WTC11 (cell line): ENCODE measurements around the gene ZNF367. TPM values are rescaled to one million over a fixed set of nuclear protein-coding genes. Genes with fewer than 3 reads are reported as not detected.

Experiments used
- ATAC-seq: fragments of 200-7000 bp; cut with Tn5 transposase; 2 replicates; pipeline ENCODE4 v1.10.0; 2021; ENCODE audit warnings: mild to moderate bottlenecking, moderate library complexity
- CTCF ChIA-PET: fragments of 300-600 bp; sonication (Branson Sonifier 250); formaldehyde crosslinking; loops from one replicate; lab custom pipeline; 2021; ENCODE audit warnings: antibody characterized with exemption; lab: Charles Lee
- POLR2A ChIA-PET: fragments of 350-600 bp; sonication (Branson Sonifier 250); formaldehyde crosslinking; loops from one replicate; lab custom pipeline; 2021; ENCODE audit warnings: antibody characterized with exemption; lab: Charles Lee
- DNase-seq: peaks from one replicate; pipeline ENCODE4 v3.0.0; 2021; ENCODE audit warnings: low spot score
- H3K27ac Mint-ChIP-seq: 2 replicates; pipeline ENCODE4 v1.8.0; 2021; ENCODE audit warnings: mixed read lengths
- H3K27me3 Mint-ChIP-seq: 2 replicates; pipeline ENCODE4 v1.8.0; 2021; ENCODE audit warnings: low read depth, mild to moderate bottlenecking, moderate library complexity, mixed read lengths
- H3K36me3 Mint-ChIP-seq: 2 replicates; pipeline ENCODE4 v1.8.0; 2021; ENCODE audit warnings: mixed read lengths
- H3K4me1 Mint-ChIP-seq: 2 replicates; pipeline ENCODE4 v1.8.0; 2022; ENCODE audit warnings: mixed read lengths
- H3K4me3 Mint-ChIP-seq: 2 replicates; pipeline ENCODE4 v1.8.0; 2021; ENCODE audit warnings: mild to moderate bottlenecking, moderate library complexity, mixed read lengths
- H3K9me3 Mint-ChIP-seq: 2 replicates; pipeline ENCODE4 v1.8.0; 2021; ENCODE audit warnings: mixed read lengths
- CREB1 ChIP-seq: sonication (generic); formaldehyde crosslinking; IDR thresholded peaks from 2 replicates; pipeline ENCODE4 v1.8.0; 2023; ENCODE audit warnings: mild to moderate bottlenecking, missing genetic modification reagents
- EMX1 ChIP-seq: fragments of 250-450 bp; sonication (Bioruptor Pico); IDR thresholded peaks from 2 replicates; pipeline ENCODE4 v1.8.0; 2021; ENCODE audit warnings: mild to moderate bottlenecking
- ETV6 ChIP-seq: sonication (generic); formaldehyde crosslinking; IDR thresholded peaks from 2 replicates; pipeline ENCODE4 v1.8.1; 2022; ENCODE audit warnings: mild to moderate bottlenecking, missing genetic modification reagents
- FOXP1 ChIP-seq: sonication (generic); formaldehyde crosslinking; IDR thresholded peaks from 2 replicates; pipeline ENCODE4 v1.8.0; 2022; ENCODE audit warnings: missing genetic modification reagents, mild to moderate bottlenecking, moderate library complexity, borderline replicate concordance
- GABPB1 ChIP-seq: sonication (generic); formaldehyde crosslinking; IDR thresholded peaks from 2 replicates; pipeline ENCODE4 v1.8.1; 2023; ENCODE audit warnings: mild to moderate bottlenecking, missing genetic modification reagents
- GRHL2 ChIP-seq: fragments of 250-450 bp; sonication (Bioruptor Pico); IDR thresholded peaks from 2 replicates; pipeline ENCODE4 v1.8.0; 2022; ENCODE audit warnings: mild to moderate bottlenecking, moderate library complexity; ENCODE audit not compliant: insufficient replicate concordance, severe bottlenecking
- JAZF1 ChIP-seq: fragments of 250-450 bp; sonication (Bioruptor Pico); IDR thresholded peaks from 2 replicates; pipeline ENCODE4 v1.9.0; 2021; ENCODE audit warnings: moderate library complexity, mild to moderate bottlenecking, inconsistent platforms
- NFATC4 ChIP-seq: fragments of 250-450 bp; sonication (Bioruptor Pico); IDR thresholded peaks from 2 replicates; pipeline ENCODE4 v1.9.0; 2021; ENCODE audit warnings: mild to moderate bottlenecking
- NR2C2 ChIP-seq: sonication (generic); formaldehyde crosslinking; IDR thresholded peaks from 2 replicates; pipeline ENCODE4 v1.8.0; 2022; ENCODE audit warnings: mild to moderate bottlenecking, missing genetic modification reagents
- PRRX2 ChIP-seq: fragments of 250-450 bp; sonication (Bioruptor Pico); IDR thresholded peaks from 2 replicates; pipeline ENCODE4 v1.8.0; 2021; ENCODE audit warnings: mild to moderate bottlenecking
- RORB ChIP-seq: fragments of 250-450 bp; sonication (Bioruptor Pico); IDR thresholded peaks from 2 replicates; pipeline ENCODE4 v1.9.0; 2021; ENCODE audit warnings: mild to moderate bottlenecking
- SOX15 ChIP-seq: fragments of 250-450 bp; sonication (Bioruptor Pico); IDR thresholded peaks from 2 replicates; pipeline ENCODE4 v1.9.0; 2021; ENCODE audit warnings: mild to moderate bottlenecking
- SP1 ChIP-seq: sonication (generic); formaldehyde crosslinking; conservative IDR thresholded peaks from 2 replicates; pipeline ENCODE4 v1.8.1; 2022; ENCODE audit warnings: missing genetic modification reagents
- TCF7 ChIP-seq: sonication (generic); formaldehyde crosslinking; IDR thresholded peaks from 2 replicates; pipeline ENCODE4 v1.8.0; 2022; ENCODE audit warnings: mild to moderate bottlenecking, low read depth, missing genetic modification reagents, moderate library complexity
- ZNF138 ChIP-seq: sonication (generic); formaldehyde crosslinking; conservative IDR thresholded peaks from 2 replicates; pipeline ENCODE4 v1.8.1; 2022; ENCODE audit warnings: mild to moderate bottlenecking, moderate library complexity, missing genetic modification reagents
- ZNF219 ChIP-seq: sonication (generic); formaldehyde crosslinking; IDR thresholded peaks from 2 replicates; pipeline ENCODE4 v1.8.0; 2023; ENCODE audit warnings: missing genetic modification reagents, mild to moderate bottlenecking, borderline replicate concordance
- ZNF232 ChIP-seq: sonication (generic); formaldehyde crosslinking; IDR thresholded peaks from 2 replicates; pipeline ENCODE4 v1.8.0; 2022; ENCODE audit warnings: mild to moderate bottlenecking, missing genetic modification reagents
- ZNF317 ChIP-seq: sonication (generic); formaldehyde crosslinking; IDR thresholded peaks from 2 replicates; pipeline ENCODE4 v1.8.1; 2023; ENCODE audit warnings: low read depth, mild to moderate bottlenecking, moderate library complexity, missing genetic modification reagents, borderline replicate concordance
- ZNF416 ChIP-seq: fragments of 250-450 bp; sonication (Bioruptor Pico); IDR thresholded peaks from 2 replicates; pipeline ENCODE4 v1.9.0; 2021; ENCODE audit warnings: mild to moderate bottlenecking, inconsistent platforms
- total RNA-seq: library from RNA; stranded (reverse); gene quantifications from 3 replicates; pipeline ENCODE4 v1.2.3, GENCODE V29; 2021
- TF ChIP-seq, protein P1 (sequence below): sonication (generic); formaldehyde crosslinking; IDR thresholded peaks from 2 replicates; pipeline ENCODE4 v1.8.1; 2022; ENCODE audit warnings: low read depth, mild to moderate bottlenecking, moderate library complexity, missing genetic modification reagents, borderline replicate concordance
- TF ChIP-seq, protein P2 (sequence below): sonication (generic); formaldehyde crosslinking; conservative IDR thresholded peaks from 2 replicates; pipeline ENCODE4 v1.8.1; 2022; ENCODE audit warnings: mild to moderate bottlenecking, missing genetic modification reagents
- TF ChIP-seq, protein P3 (sequence below): sonication (generic); formaldehyde crosslinking; IDR thresholded peaks from 2 replicates; pipeline ENCODE4 v1.8.0; 2022; ENCODE audit warnings: mild to moderate bottlenecking, missing genetic modification reagents
- TF ChIP-seq, protein P4 (sequence below): fragments of 200-600 bp; IDR thresholded peaks from 2 replicates; pipeline ENCODE4 v1.8.0; 2022; ENCODE audit warnings: antibody characterized with exemption
- TF ChIP-seq, protein P5 (sequence below): sonication (generic); formaldehyde crosslinking; IDR thresholded peaks from 2 replicates; pipeline ENCODE4 v1.8.1; 2023; ENCODE audit warnings: mild to moderate bottlenecking, missing genetic modification reagents
- TF ChIP-seq, protein P6 (sequence below): sonication (generic); formaldehyde crosslinking; IDR thresholded peaks from 2 replicates; pipeline ENCODE4 v1.8.1; 2022; ENCODE audit warnings: mild to moderate bottlenecking, moderate library complexity, missing genetic modification reagents
- TF ChIP-seq, protein P7 (sequence below): sonication (generic); formaldehyde crosslinking; IDR thresholded peaks from 2 replicates; pipeline ENCODE4 v1.8.1; 2023; ENCODE audit warnings: mild to moderate bottlenecking, missing genetic modification reagents, moderate library complexity

The ZNF367 gene
- total RNA-seq, 1 experiment from 2014 or later: 7.4 TPM

DNA sequence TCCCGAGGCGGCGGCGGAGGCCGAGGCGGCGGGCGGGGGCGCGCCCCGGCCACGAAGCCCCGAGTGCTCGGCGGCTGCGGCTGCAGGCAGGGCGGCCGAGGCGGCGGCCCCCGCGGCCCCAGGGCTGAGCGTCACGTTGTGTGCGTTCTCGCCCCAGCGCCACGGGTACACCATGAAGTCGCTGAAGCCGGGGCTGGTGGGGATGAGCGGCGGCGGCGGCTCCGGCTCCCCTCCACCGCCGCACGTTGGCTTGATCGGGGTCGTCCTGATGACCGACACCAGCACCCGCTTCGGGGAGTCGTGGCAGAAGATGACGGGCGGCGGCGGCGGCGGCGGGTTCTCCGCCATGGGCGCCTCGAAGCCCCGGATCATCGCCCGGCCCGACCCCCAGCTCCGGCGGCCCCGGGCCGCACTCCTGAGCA lies 498 bp downstream of the ZNF367 start:
- peaks cover 6% of the 10 kb centered on the region for H3K36me3 Mint-ChIP-seq
- no peak overlapping the region for H3K27ac Mint-ChIP-seq
- TF ChIP-seq, protein P1, sequence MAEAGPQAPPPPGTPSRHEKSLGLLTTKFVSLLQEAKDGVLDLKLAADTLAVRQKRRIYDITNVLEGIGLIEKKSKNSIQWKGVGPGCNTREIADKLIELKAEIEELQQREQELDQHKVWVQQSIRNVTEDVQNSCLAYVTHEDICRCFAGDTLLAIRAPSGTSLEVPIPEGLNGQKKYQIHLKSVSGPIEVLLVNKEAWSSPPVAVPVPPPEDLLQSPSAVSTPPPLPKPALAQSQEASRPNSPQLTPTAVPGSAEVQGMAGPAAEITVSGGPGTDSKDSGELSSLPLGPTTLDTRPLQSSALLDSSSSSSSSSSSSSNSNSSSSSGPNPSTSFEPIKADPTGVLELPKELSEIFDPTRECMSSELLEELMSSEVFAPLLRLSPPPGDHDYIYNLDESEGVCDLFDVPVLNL (CRISPR knock-in tag): 0 out of 2 replicates have a peak, but pooled peaks have one; percentile 11
- TF ChIP-seq TCF7: no peak
- no peak for TF ChIP-seq EMX1
- DNase-seq: no peak
- CTCF ChIA-PET: no interaction called here
- no peaks in the 10 kb centered on the region for H3K9me3 Mint-ChIP-seq
- ATAC-seq: no peak
- no peaks in the 10 kb centered on the region; the same call in 1 of the 2 replicates for H3K27me3 Mint-ChIP-seq
- peak overlapping the region; percentile 80 for H3K4me3 Mint-ChIP-seq
- POLR2A ChIA-PET: no interaction called here
- peaks cover 43% of the 10 kb centered on the region for H3K4me1 Mint-ChIP-seq

DNA sequence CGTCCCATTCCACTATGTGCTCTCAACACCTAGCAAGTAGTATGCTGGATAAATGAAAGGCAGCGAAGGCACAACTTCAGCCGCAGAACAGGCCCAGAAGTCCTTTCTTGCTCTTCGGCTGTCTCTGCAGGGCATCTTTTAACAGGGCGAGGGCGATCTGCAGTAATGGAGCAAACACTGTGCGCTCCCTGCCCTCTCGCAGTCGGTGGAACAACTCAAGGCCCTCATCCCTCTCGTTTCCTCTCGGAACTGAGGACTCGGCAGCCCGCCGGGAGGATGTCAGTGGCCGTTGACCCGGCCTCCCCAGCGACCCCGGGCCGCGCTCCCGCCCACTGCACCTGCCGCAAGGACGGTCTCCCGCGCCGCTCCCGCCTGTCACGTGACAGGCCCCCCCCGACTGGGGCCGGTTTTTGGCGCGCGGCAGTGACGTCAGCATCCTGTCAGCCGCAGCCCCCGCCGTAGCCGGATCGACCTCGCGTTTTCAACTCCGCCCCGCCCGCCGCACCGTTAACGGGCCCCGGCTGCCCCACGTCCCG lies 1.1 kb downstream of the ZNF367 start:
- ATAC-seq: peak; percentile 4
- Mint-ChIP-seq H3K9me3 (no peaks in the 10 kb centered on the region), H3K4me3 (peak overlapping the region; percentile 94), H3K4me1 (peaks cover 47% of the 10 kb centered on the region), H3K27me3 (no peaks in the 10 kb centered on the region; the same call in 1 of the 2 replicates), H3K36me3 (peaks cover 7% of the 10 kb centered on the region), H3K27ac (peak overlapping the region; percentile 96)
- POLR2A ChIA-PET: no interaction called here
- peak; percentile 90 for DNase-seq
- CTCF ChIA-PET: no interaction called here
- TF ChIP-seq GRHL2 (CRISPR knock-in tag): no peak
- TF ChIP-seq NFATC4 (CRISPR knock-in tag): no peak
- TF ChIP-seq, protein P2, sequence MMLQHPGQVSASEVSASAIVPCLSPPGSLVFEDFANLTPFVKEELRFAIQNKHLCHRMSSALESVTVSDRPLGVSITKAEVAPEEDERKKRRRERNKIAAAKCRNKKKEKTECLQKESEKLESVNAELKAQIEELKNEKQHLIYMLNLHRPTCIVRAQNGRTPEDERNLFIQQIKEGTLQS (CRISPR knock-in tag): no peak
- no peak for TF ChIP-seq JAZF1
- TF ChIP-seq SOX15 (CRISPR knock-in tag): no peak
- peak; percentile 74 for TF ChIP-seq GABPB1
- TF ChIP-seq, protein P3, sequence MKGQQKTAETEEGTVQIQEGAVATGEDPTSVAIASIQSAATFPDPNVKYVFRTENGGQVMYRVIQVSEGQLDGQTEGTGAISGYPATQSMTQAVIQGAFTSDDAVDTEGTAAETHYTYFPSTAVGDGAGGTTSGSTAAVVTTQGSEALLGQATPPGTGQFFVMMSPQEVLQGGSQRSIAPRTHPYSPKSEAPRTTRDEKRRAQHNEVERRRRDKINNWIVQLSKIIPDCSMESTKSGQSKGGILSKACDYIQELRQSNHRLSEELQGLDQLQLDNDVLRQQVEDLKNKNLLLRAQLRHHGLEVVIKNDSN: peak; percentile 98
- TF ChIP-seq CREB1 (CRISPR knock-in tag): no peak
- TF ChIP-seq ETV6: no peak
- TF ChIP-seq FOXP1 (CRISPR knock-in tag): peak; percentile 52; the same call in 1 of the 2 replicates
- TF ChIP-seq ZNF416: no peak
- TF ChIP-seq NR2C2 (CRISPR knock-in tag): no peak
- TF ChIP-seq ZNF219: no peak; the same call in 1 of the 2 replicates
- TF ChIP-seq ZNF232: no peak
- TF ChIP-seq ZNF138 (CRISPR knock-in tag): no peak
- TF ChIP-seq, protein P4, sequence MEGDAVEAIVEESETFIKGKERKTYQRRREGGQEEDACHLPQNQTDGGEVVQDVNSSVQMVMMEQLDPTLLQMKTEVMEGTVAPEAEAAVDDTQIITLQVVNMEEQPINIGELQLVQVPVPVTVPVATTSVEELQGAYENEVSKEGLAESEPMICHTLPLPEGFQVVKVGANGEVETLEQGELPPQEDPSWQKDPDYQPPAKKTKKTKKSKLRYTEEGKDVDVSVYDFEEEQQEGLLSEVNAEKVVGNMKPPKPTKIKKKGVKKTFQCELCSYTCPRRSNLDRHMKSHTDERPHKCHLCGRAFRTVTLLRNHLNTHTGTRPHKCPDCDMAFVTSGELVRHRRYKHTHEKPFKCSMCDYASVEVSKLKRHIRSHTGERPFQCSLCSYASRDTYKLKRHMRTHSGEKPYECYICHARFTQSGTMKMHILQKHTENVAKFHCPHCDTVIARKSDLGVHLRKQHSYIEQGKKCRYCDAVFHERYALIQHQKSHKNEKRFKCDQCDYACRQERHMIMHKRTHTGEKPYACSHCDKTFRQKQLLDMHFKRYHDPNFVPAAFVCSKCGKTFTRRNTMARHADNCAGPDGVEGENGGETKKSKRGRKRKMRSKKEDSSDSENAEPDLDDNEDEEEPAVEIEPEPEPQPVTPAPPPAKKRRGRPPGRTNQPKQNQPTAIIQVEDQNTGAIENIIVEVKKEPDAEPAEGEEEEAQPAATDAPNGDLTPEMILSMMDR: no peak
- TF ChIP-seq, protein P5, sequence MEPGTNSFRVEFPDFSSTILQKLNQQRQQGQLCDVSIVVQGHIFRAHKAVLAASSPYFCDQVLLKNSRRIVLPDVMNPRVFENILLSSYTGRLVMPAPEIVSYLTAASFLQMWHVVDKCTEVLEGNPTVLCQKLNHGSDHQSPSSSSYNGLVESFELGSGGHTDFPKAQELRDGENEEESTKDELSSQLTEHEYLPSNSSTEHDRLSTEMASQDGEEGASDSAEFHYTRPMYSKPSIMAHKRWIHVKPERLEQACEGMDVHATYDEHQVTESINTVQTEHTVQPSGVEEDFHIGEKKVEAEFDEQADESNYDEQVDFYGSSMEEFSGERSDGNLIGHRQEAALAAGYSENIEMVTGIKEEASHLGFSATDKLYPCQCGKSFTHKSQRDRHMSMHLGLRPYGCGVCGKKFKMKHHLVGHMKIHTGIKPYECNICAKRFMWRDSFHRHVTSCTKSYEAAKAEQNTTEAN (CRISPR knock-in tag): no peak
- TF ChIP-seq ZNF317 (CRISPR knock-in tag): no peak
- no peak for TF ChIP-seq PRRX2
- TF ChIP-seq TCF7: no peak
- TF ChIP-seq, protein P6, sequence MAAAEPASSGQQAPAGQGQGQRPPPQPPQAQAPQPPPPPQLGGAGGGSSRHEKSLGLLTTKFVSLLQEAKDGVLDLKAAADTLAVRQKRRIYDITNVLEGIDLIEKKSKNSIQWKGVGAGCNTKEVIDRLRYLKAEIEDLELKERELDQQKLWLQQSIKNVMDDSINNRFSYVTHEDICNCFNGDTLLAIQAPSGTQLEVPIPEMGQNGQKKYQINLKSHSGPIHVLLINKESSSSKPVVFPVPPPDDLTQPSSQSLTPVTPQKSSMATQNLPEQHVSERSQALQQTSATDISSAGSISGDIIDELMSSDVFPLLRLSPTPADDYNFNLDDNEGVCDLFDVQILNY: peak; percentile 95
- peak; percentile 82 for TF ChIP-seq SP1 (CRISPR knock-in tag)
- TF ChIP-seq, protein P7, sequence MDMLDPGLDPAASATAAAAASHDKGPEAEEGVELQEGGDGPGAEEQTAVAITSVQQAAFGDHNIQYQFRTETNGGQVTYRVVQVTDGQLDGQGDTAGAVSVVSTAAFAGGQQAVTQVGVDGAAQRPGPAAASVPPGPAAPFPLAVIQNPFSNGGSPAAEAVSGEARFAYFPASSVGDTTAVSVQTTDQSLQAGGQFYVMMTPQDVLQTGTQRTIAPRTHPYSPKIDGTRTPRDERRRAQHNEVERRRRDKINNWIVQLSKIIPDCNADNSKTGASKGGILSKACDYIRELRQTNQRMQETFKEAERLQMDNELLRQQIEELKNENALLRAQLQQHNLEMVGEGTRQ (CRISPR knock-in tag): peak; percentile 98
- no peak for TF ChIP-seq RORB (CRISPR knock-in tag)
